ENCODE measurements around the gene PRKN. TPM values are rescaled to one million over a fixed set of nuclear protein-coding genes. Genes with fewer than 3 reads are reported as not detected.

Gene PRKN
- total RNA-seq, 1 donor from 2014 or later: 2.6 TPM

GRCh38 chr6:162620073-162620472 is 107.5 kb downstream of the PRKN start:
- intact Hi-C loops (cut with DNase I): no loop called here
- no peaks in the 10 kb centered on the region for H3K9me3 ChIP-seq
- no peaks in the 10 kb centered on the region for H3K4me1 ChIP-seq
- no peak overlapping the region for H3K4me3 ChIP-seq
- H3K36me3 ChIP-seq: no peaks in the 10 kb centered on the region
- DNase-seq (ENCODE audit: low spot score in 2 of 2): no peak
- H3K27ac ChIP-seq: no peak overlapping the region
- no peaks in the 10 kb centered on the region for H3K27me3 ChIP-seq
- TF ChIP-seq, protein P1, sequence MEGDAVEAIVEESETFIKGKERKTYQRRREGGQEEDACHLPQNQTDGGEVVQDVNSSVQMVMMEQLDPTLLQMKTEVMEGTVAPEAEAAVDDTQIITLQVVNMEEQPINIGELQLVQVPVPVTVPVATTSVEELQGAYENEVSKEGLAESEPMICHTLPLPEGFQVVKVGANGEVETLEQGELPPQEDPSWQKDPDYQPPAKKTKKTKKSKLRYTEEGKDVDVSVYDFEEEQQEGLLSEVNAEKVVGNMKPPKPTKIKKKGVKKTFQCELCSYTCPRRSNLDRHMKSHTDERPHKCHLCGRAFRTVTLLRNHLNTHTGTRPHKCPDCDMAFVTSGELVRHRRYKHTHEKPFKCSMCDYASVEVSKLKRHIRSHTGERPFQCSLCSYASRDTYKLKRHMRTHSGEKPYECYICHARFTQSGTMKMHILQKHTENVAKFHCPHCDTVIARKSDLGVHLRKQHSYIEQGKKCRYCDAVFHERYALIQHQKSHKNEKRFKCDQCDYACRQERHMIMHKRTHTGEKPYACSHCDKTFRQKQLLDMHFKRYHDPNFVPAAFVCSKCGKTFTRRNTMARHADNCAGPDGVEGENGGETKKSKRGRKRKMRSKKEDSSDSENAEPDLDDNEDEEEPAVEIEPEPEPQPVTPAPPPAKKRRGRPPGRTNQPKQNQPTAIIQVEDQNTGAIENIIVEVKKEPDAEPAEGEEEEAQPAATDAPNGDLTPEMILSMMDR (IDR thresholded peaks at IDR 0.05): no peak

DNA sequence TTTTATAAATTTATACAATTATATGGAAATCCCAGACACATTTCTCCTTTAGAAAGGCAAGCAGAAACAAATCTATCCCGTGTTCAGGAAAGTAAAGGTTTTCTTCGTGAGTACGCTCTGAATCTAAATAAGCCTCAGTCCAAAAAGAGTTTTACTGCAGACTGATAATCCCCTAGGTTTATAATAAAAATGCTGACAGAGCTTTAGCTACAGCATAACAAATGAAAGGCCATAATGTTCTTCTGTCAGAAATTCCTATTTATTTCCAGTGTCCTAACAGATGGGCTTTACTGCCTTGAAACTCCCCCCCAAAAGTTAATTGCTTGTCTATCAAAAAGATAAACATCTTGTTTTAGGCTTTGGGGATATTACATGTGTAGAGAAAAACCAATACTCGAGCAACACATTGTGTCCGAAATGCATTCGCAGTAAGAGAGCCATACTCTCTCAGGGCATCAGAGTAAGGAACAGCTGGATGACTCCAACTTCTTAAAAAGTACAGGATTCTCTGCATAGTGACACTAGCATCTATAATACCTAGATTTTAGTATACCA is 109.0 kb downstream of the PRKN start:
- no peak overlapping the region for H3K4me3 ChIP-seq
- H3K9me3 ChIP-seq: no peaks in the 10 kb centered on the region
- no peaks in the 10 kb centered on the region for H3K36me3 ChIP-seq
- TF ChIP-seq, protein P1 (IDR thresholded peaks at IDR 0.05): no peak
- intact Hi-C loops (cut with DNase I): no loop called here
- no peak for DNase-seq (ENCODE audit: low spot score in 2 of 2)
- H3K27ac ChIP-seq: no peak overlapping the region
- H3K4me1 ChIP-seq: no peaks in the 10 kb centered on the region
- H3K27me3 ChIP-seq: no peaks in the 10 kb centered on the region

- TF ChIP-seq, protein P1 (IDR thresholded peaks at IDR 0.05): no peak
- intact Hi-C loops (cut with DNase I): no loop called here
- no peak for DNase-seq (ENCODE audit: low spot score in 2 of 2)
- Histone ChIP-seq H3K27ac (no peak overlapping the region), H3K4me1 (no peaks in the 10 kb centered on the region), H3K27me3 (no peaks in the 10 kb centered on the region), H3K9me3 (no peaks in the 10 kb centered on the region), H3K4me3 (no peak overlapping the region), H3K36me3 (no peaks in the 10 kb centered on the region)
Observed at GRCh38 chr6:162615016-162615705, 112.4 kb downstream of the PRKN start.

GRCh38 chr6:162613310-162613709 is 114.3 kb downstream of the PRKN start:
- H3K4me3 ChIP-seq: no peak overlapping the region
- no peaks in the 10 kb centered on the region for H3K36me3 ChIP-seq
- TF ChIP-seq, protein P1 (IDR thresholded peaks at IDR 0.05): no peak
- no peaks in the 10 kb centered on the region for H3K27me3 ChIP-seq
- no peak overlapping the region for H3K27ac ChIP-seq
- no peak for DNase-seq (ENCODE audit: low spot score in 2 of 2)
- H3K4me1 ChIP-seq: no peaks in the 10 kb centered on the region
- no peaks in the 10 kb centered on the region for H3K9me3 ChIP-seq
- intact Hi-C loops (cut with DNase I): no loop called here

- H3K9me3 ChIP-seq: no peaks in the 10 kb centered on the region
- no peak overlapping the region for H3K27ac ChIP-seq
- TF ChIP-seq, protein P1 (IDR thresholded peaks at IDR 0.05): no peak
- H3K4me1 ChIP-seq: no peaks in the 10 kb centered on the region
- DNase-seq (ENCODE audit: low spot score in 2 of 2): no peak
- intact Hi-C loops (cut with DNase I): no loop called here
- H3K4me3 ChIP-seq: no peak overlapping the region
- no peaks in the 10 kb centered on the region for H3K27me3 ChIP-seq
- H3K36me3 ChIP-seq: no peaks in the 10 kb centered on the region
Observed at GRCh38 chr6:162612613-162613012, 115.0 kb downstream of the PRKN start.
